Measurements from ENCODE around the gene SYNJ1. TPM values are rescaled to one million over a fixed set of nuclear protein-coding genes. Genes with fewer than 3 reads are reported as not detected.
A peak's percentile ranks its signal among the peaks of the same experiment; 100 is the strongest.
"Not testable (repeated sequence)": the region's sequence is repeated elsewhere in the genome, so short reads cannot be mapped to it uniquely, and the experiment has no call there.

SYNJ1 gene
- total RNA-seq, 2 donors from 2014 or later, result 13.7 to 16.1 TPM

DNA sequence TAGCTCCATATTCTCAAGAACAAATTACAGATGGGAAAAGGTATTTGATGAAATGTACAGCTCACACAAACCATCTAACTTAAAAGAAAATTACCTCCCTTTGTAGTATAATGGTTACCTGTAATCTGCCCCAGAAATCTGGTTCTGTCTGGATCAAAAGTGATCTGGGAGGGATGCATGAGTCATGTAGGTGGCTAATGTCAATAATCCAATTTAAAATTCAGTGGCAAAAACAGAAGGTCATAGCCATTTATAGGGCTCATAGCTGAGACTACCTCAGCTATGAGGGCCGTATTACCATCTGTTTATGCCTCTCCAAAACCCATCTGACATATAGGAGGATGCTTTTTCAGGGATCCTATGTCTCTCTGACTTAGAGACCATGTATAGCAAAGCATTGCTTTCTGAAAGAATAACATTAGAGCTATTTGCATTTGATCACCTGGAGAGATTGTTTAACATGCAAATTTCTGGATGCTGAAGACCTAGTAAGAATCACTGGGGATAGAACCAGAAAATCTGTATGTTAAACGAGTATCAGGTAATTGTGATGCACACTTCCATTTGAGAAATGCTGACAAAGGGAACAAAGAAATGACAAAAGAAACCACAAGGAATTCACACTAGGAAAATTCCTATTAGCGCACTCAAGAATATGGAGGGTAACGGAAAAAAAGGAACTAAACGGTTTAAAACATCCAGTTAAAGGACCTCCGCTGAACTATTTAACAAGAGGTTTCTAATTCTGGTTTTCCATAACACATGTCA, 26.2 kb upstream of the SYNJ1 start:
- H3K4me1 Mint-ChIP-seq, result peaks cover 5% of the 10 kb centered on the region
- H3K36me3 Mint-ChIP-seq (ENCODE audit: low read depth), result peaks cover 2% of the 10 kb centered on the region
- no peaks in the 10 kb centered on the region for H3K27me3 Mint-ChIP-seq
- ATAC-seq, result no peak
- peak overlapping the region; percentile 11 for H3K27ac Mint-ChIP-seq
- H3K4me3 Mint-ChIP-seq, result no peak overlapping the region
- H3K9me3 ChIP-seq (ENCODE audit: control insufficient read depth, low read length, poor library complexity, severe bottlenecking), result no peaks in the 10 kb centered on the region
- DNase-seq, result no peak

DNA sequence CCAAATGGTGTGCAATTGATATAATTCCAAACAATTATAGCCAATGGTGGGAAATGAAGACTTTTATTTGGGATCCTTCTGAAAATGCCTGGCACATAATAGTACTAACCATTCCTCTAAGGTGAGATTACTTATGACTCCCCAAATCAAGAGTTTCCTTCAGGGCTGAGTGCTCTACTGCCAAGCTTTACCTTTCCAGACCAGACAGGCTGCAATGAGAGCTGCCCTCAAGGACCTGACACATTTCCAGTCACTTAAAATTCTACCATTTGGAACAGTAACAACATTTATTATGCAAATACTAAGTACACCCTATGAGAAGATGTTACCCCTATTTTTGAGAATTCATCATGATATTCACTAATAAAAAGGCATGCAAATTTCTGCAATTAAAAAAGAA, 22.6 kb upstream of the SYNJ1 start:
- Mint-ChIP-seq H3K4me1 (peaks cover 12% of the 10 kb centered on the region), H3K36me3 (ENCODE audit: low read depth) (peaks cover 15% of the 10 kb centered on the region), H3K27me3 (no peaks in the 10 kb centered on the region), H3K27ac (no peak overlapping the region), H3K4me3 (no peak overlapping the region)
- ATAC-seq, result no peak
- no peak for DNase-seq
- H3K9me3 ChIP-seq (ENCODE audit: control insufficient read depth, low read length, poor library complexity, severe bottlenecking), result no peaks in the 10 kb centered on the region

DNA sequence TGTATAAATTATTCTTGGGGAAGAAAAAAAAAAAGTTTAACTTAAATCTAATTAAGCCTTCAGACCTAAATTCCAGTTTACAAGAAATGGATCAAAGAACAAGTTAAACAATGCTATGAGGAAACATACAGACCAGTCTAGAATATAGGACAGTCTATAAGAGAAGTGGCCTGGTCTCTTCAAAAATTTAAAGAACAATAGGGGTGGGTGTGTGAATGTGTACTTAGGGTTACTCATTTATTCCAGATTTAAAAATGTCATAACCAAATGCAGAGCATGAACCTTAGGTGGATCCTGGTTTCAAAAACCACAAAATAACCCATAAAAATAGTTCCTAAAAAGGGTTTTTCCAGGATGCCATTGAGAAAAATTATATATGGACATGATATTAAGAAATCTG, 21.8 kb upstream of the SYNJ1 start:
- H3K4me1 Mint-ChIP-seq, result peaks cover 13% of the 10 kb centered on the region
- DNase-seq (no peak), ATAC-seq (no peak)
- no peaks in the 10 kb centered on the region for H3K9me3 ChIP-seq (ENCODE audit: control insufficient read depth, low read length, poor library complexity, severe bottlenecking)
- H3K27me3 Mint-ChIP-seq, result no peaks in the 10 kb centered on the region
- H3K36me3 Mint-ChIP-seq (ENCODE audit: low read depth), result peaks cover 16% of the 10 kb centered on the region
- H3K4me3 Mint-ChIP-seq, result no peak overlapping the region
- H3K27ac Mint-ChIP-seq, result peak overlapping the region; percentile 53

GRCh38 chr21:32748529-32748928, 20.7 kb upstream of the SYNJ1 start:
- H3K27ac Mint-ChIP-seq, result peak overlapping the region; percentile 62
- no peaks in the 10 kb centered on the region for H3K27me3 Mint-ChIP-seq
- H3K4me1 Mint-ChIP-seq, result peaks cover 13% of the 10 kb centered on the region
- H3K9me3 ChIP-seq (ENCODE audit: control insufficient read depth, low read length, poor library complexity, severe bottlenecking), result no peaks in the 10 kb centered on the region
- ATAC-seq (no peak), DNase-seq (no peak)
- H3K36me3 Mint-ChIP-seq (ENCODE audit: low read depth), result peaks cover 16% of the 10 kb centered on the region
- H3K4me3 Mint-ChIP-seq, result no peak overlapping the region

- DNase-seq (no peak), ATAC-seq (no peak)
- H3K27me3 Mint-ChIP-seq, result no peaks in the 10 kb centered on the region
- H3K9me3 ChIP-seq (ENCODE audit: control insufficient read depth, low read length, poor library complexity, severe bottlenecking), result no peaks in the 10 kb centered on the region
- no peak overlapping the region for H3K4me3 Mint-ChIP-seq
- H3K4me1 Mint-ChIP-seq, result peaks cover 13% of the 10 kb centered on the region
- H3K27ac Mint-ChIP-seq, result peak overlapping the region; percentile 62
- H3K36me3 Mint-ChIP-seq (ENCODE audit: low read depth), result peaks cover 16% of the 10 kb centered on the region
Measured at GRCh38 chr21:32747396-32747795, 19.6 kb upstream of the SYNJ1 start.

GRCh38 chr21:32746711-32747110, 18.9 kb upstream of the SYNJ1 start:
- not testable (repeated sequence) for H3K27ac Mint-ChIP-seq, DNase-seq, H3K4me3 Mint-ChIP-seq

GRCh38 chr21:32742396-32742795, 14.6 kb upstream of the SYNJ1 start:
- DNase-seq (no peak), ATAC-seq (no peak)
- no peak overlapping the region for H3K4me3 Mint-ChIP-seq
- H3K27me3 Mint-ChIP-seq, result no peaks in the 10 kb centered on the region
- peaks cover 13% of the 10 kb centered on the region for H3K4me1 Mint-ChIP-seq
- H3K36me3 Mint-ChIP-seq (ENCODE audit: low read depth), result peaks cover 16% of the 10 kb centered on the region
- no peak overlapping the region for H3K27ac Mint-ChIP-seq
- H3K9me3 ChIP-seq (ENCODE audit: control insufficient read depth, low read length, poor library complexity, severe bottlenecking), result no peaks in the 10 kb centered on the region

More at GRCh38 chr21:32746711-32747110, 18.9 kb upstream of the SYNJ1 start:
- not testable (repeated sequence) for H3K27me3 Mint-ChIP-seq; H3K9me3 ChIP-seq (ENCODE audit: control insufficient read depth, low read length, poor library complexity, severe bottlenecking); ATAC-seq
- Mint-ChIP-seq H3K36me3 (ENCODE audit: low read depth) (peaks cover 16% of the 10 kb centered on the region), H3K4me1 (peaks cover 13% of the 10 kb centered on the region)

- H3K36me3 Mint-ChIP-seq (ENCODE audit: low read depth), result peaks cover 15% of the 10 kb centered on the region
- peak overlapping the region; percentile 4 for H3K27ac Mint-ChIP-seq
- ATAC-seq (no peak), DNase-seq (no peak)
- no peaks in the 10 kb centered on the region for H3K27me3 Mint-ChIP-seq
- no peaks in the 10 kb centered on the region for H3K9me3 ChIP-seq (ENCODE audit: control insufficient read depth, low read length, poor library complexity, severe bottlenecking)
- peaks cover 12% of the 10 kb centered on the region for H3K4me1 Mint-ChIP-seq
- H3K4me3 Mint-ChIP-seq, result no peak overlapping the region
Measured at GRCh38 chr21:32741336-32741735, 13.5 kb upstream of the SYNJ1 start.

DNA sequence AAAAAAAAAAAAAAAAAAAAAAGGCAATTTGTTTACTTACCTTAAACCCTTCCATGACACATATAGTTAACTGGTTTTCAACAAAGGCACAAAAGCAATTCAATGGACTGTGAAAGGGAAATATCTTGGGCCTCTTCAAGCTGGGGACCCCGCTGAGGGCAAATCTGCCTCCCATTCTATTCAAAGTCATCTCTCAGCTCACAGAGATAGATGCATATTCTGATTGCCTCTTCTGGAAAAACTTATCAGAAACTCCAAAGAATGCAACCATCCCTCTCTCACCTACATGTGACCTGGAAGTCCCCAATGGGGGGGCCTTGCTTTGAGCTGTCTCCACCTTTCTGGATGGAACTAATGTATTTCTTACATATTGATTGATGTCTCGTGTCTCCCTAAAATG, 12.1 kb upstream of the SYNJ1 start:
- Mint-ChIP-seq H3K4me1 (peaks cover 4% of the 10 kb centered on the region), H3K27ac (no peak overlapping the region), H3K36me3 (ENCODE audit: low read depth) (peaks cover 4% of the 10 kb centered on the region), H3K4me3 (no peak overlapping the region), H3K27me3 (no peaks in the 10 kb centered on the region)
- no peaks in the 10 kb centered on the region for H3K9me3 ChIP-seq (ENCODE audit: control insufficient read depth, low read length, poor library complexity, severe bottlenecking)
- ATAC-seq (no peak), DNase-seq (no peak)

DNA sequence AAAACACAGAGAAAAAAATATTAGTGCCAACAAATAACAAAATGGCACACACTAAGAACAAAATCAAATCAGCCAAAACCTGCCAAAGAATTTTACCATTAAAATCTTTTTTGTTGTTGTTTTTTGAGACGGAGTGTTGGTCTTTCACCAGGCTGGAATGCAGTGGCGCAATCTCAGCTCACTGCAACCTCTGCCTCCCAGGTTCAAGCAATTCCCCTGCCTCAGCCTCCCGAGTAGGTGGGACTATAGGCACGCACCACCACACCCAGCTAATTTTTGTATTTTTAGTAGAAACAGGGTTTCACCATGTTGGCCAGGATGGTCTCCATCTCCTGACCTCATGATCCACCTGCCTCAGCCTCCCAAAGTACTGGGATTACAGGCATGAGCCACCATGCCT, 8.3 kb upstream of the SYNJ1 start:
- peaks cover 11% of the 10 kb centered on the region for H3K4me1 Mint-ChIP-seq
- H3K27ac Mint-ChIP-seq; H3K36me3 Mint-ChIP-seq (ENCODE audit: low read depth); DNase-seq; H3K4me3 Mint-ChIP-seq; H3K9me3 ChIP-seq (ENCODE audit: control insufficient read depth, low read length, poor library complexity, severe bottlenecking); ATAC-seq; H3K27me3 Mint-ChIP-seq: not testable (repeated sequence)

- H3K27me3 Mint-ChIP-seq, result no peaks in the 10 kb centered on the region
- no peaks in the 10 kb centered on the region for H3K9me3 ChIP-seq (ENCODE audit: control insufficient read depth, low read length, poor library complexity, severe bottlenecking)
- ATAC-seq (no peak), DNase-seq (no peak)
- H3K4me3 Mint-ChIP-seq, result no peak overlapping the region
- peaks cover 17% of the 10 kb centered on the region for H3K4me1 Mint-ChIP-seq
- peaks cover 4% of the 10 kb centered on the region for H3K36me3 Mint-ChIP-seq (ENCODE audit: low read depth)
- no peak overlapping the region for H3K27ac Mint-ChIP-seq
Measured at GRCh38 chr21:32735524-32735923, 7.7 kb upstream of the SYNJ1 start.

GRCh38 chr21:32733990-32734613, 6.3 kb upstream of the SYNJ1 start:
- H3K27ac Mint-ChIP-seq, result no peak overlapping the region
- peaks cover 3% of the 10 kb centered on the region for H3K36me3 Mint-ChIP-seq (ENCODE audit: low read depth)
- H3K4me3 Mint-ChIP-seq, result no peak overlapping the region
- H3K9me3 ChIP-seq (ENCODE audit: control insufficient read depth, low read length, poor library complexity, severe bottlenecking), result no peaks in the 10 kb centered on the region
- H3K27me3 Mint-ChIP-seq, result no peaks in the 10 kb centered on the region
- no peak for ATAC-seq
- no peak for DNase-seq
- peaks cover 19% of the 10 kb centered on the region for H3K4me1 Mint-ChIP-seq

- DNase-seq, result no peak
- Mint-ChIP-seq H3K27me3 (no peaks in the 10 kb centered on the region), H3K4me3 (no peak overlapping the region), H3K27ac (no peak overlapping the region), H3K4me1 (peaks cover 19% of the 10 kb centered on the region), H3K36me3 (ENCODE audit: low read depth) (no peaks in the 10 kb centered on the region)
- ATAC-seq, result no peak
- no peaks in the 10 kb centered on the region for H3K9me3 ChIP-seq (ENCODE audit: control insufficient read depth, low read length, poor library complexity, severe bottlenecking)
Measured at GRCh38 chr21:32733356-32733755, 5.5 kb upstream of the SYNJ1 start.

DNA sequence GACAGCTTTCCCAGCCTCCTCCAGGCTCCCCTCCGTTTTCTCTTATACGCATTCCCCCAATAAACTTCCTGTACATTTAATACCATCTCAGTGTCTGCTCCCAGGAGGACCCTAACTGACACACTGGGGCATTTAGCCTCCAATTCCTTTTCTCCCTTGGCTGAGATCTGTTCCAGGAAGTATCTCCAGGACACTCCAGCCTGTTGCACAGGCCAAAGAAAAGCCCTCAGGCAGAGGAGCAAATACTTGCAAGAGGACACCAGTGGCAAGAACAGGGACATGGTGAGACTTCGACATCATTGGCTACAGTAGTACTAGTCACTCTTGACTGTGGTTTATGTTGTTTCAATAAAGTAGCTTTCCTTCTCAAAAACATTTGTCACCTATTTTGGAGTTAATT, 4.7 kb upstream of the SYNJ1 start:
- H3K36me3 Mint-ChIP-seq (ENCODE audit: low read depth), result peaks cover 2% of the 10 kb centered on the region
- no peaks in the 10 kb centered on the region for H3K9me3 ChIP-seq (ENCODE audit: control insufficient read depth, low read length, poor library complexity, severe bottlenecking)
- H3K4me1 Mint-ChIP-seq, result peaks cover 20% of the 10 kb centered on the region
- no peak overlapping the region for H3K4me3 Mint-ChIP-seq
- DNase-seq (no peak), ATAC-seq (no peak)
- H3K27me3 Mint-ChIP-seq, result no peaks in the 10 kb centered on the region
- H3K27ac Mint-ChIP-seq, result peak overlapping the region; percentile 56

All from T-helper 17 cell (primary cell).